B cell (primary cell): ENCODE results near the gene NDUFS7. TPM values are rescaled to one million over a fixed set of nuclear protein-coding genes. Genes with fewer than 3 reads are reported as not detected.

Source experiments
- ATAC-seq: fragments of 200-7000 bp; cut with Tn5 transposase; one replicate; pipeline ENCODE4 v1.10.0; 2021; ENCODE audit warnings: low read depth, mild to moderate bottlenecking, moderate number of reproducible peaks, moderate library complexity
- CTCF ChIA-PET: fragments of 350-600 bp; sonication (Branson Sonifier 250); formaldehyde crosslinking; loops from one replicate; lab custom pipeline; 2021; ENCODE audit warnings: antibody characterized with exemption, inconsistent platforms; lab: Charles Lee
- POLR2A ChIA-PET: fragments of 350-600 bp; sonication (Branson Sonifier 250); formaldehyde crosslinking; loops from one replicate; lab custom pipeline; 2021; ENCODE audit warnings: antibody characterized with exemption; lab: Charles Lee
- DNase-seq: peaks from one replicate; pipeline ENCODE4 v3.0.0; 2013
- H2AFZ ChIP-seq: 2 replicates; pipeline ENCODE4 v1.6.1; 2012; ENCODE audit warnings: mild to moderate bottlenecking, low read depth, low read length; ENCODE audit not compliant: insufficient read depth, poor library complexity, severe bottlenecking
- H3K27ac ChIP-seq, 2 donors: 1 replicate in 1 of 2; 2 replicates in 1 of 2; pipeline ENCODE4 v1.5.1; 2012 to 2013; ENCODE audit warnings: low read length in 2 of 2, mild to moderate bottlenecking in 2 of 2, moderate library complexity in 1 of 2
- H3K27me3 ChIP-seq, 4 experiments: fragments of 200-600 bp in 1 of 4; sonication (generic) in 1 of 4; replicated peaks in 1 of 4; 1 replicate in 2 of 4; 2 replicates in 2 of 4; pipeline versions ENCODE4 v1.6.1 to v1.7.0; 2013 to 2016; ENCODE audit warnings: low read length in 3 of 4, mild to moderate bottlenecking in 2 of 4, mixed read lengths in 1 of 4, moderate library complexity in 1 of 4; ENCODE audit not compliant: insufficient read depth in 4 of 4, control insufficient read depth in 3 of 4; ENCODE audit errors: control extremely low read depth in 1 of 4
- H3K36me3 ChIP-seq, 2 experiments: replicated peaks in 1 of 2; 1 replicate in 1 of 2; 2 replicates in 1 of 2; pipeline versions ENCODE4 v1.6.1 to v1.7.1; 2013; ENCODE audit warnings: low read length in 1 of 2; ENCODE audit not compliant: insufficient read depth in 2 of 2, control insufficient read depth in 1 of 2; ENCODE audit errors: control extremely low read depth in 1 of 2, extremely low read depth in 1 of 2
- H3K4me1 ChIP-seq, 2 donors: fragments of 200-600 bp in 1 of 2; sonication (generic) in 1 of 2; 1 replicate in 1 of 2; 2 replicates in 1 of 2; pipeline versions ENCODE4 v1.5.1 to v1.6.1; 2013 to 2017; ENCODE audit warnings: low read length in 2 of 2; ENCODE audit not compliant: control insufficient read depth in 2 of 2, insufficient read depth in 2 of 2
- H3K4me2 ChIP-seq: replicated peaks from 2 replicates; pipeline ENCODE3; 2012; ENCODE audit warnings: mild to moderate bottlenecking, low read depth, low read length; ENCODE audit not compliant: poor library complexity, severe bottlenecking
- H3K4me3 ChIP-seq, 5 experiments: fragments of 200-600 bp in 1 of 5; sonication (generic) in 1 of 5; 1 replicate in 3 of 5; 2 replicates in 2 of 5; pipeline versions ENCODE4 v1.5.1 to v1.7.0; 2011 to 2016; ENCODE audit warnings: low read length in 4 of 5, mild to moderate bottlenecking in 4 of 5, low read depth in 2 of 5, control low read depth in 1 of 5, moderate library complexity in 1 of 5; ENCODE audit not compliant: insufficient read depth in 1 of 5; ENCODE audit errors: control extremely low read depth in 1 of 5, extremely low read depth in 1 of 5
- H3K79me2 ChIP-seq: fragments of 200-600 bp; sonication (generic); one replicate; pipeline ENCODE4 v1.6.0; 2016; ENCODE audit warnings: low read length; ENCODE audit not compliant: control insufficient read depth, insufficient read depth
- H3K9ac ChIP-seq: fragments of 200-600 bp; sonication (generic); 2 replicates; pipeline ENCODE4 v1.6.1; 2017; ENCODE audit warnings: mild to moderate bottlenecking, low read length, moderate library complexity
- H3K9me3 ChIP-seq, 3 donors: one replicate each; pipeline versions ENCODE4 v1.6.1 to v1.7.1; 2013; ENCODE audit warnings: low read length in 2 of 3; ENCODE audit not compliant: control insufficient read depth in 2 of 3, insufficient read depth in 1 of 3; ENCODE audit errors: control extremely low read depth in 1 of 3
- H4K20me1 ChIP-seq: 2 replicates; pipeline ENCODE4 v1.6.0; 2012; ENCODE audit warnings: mild to moderate bottlenecking, low read length; ENCODE audit not compliant: insufficient read depth, control insufficient read depth, poor library complexity, severe bottlenecking
- H3K27ac Mint-ChIP-seq: one replicate; pipeline ENCODE4 v1.8.0; 2021; ENCODE audit warnings: mixed read lengths
- H3K27me3 Mint-ChIP-seq: one replicate; pipeline ENCODE4 v1.8.0; 2021; ENCODE audit warnings: mixed read lengths
- H3K4me1 Mint-ChIP-seq: one replicate; pipeline ENCODE4 v1.8.0; 2021; ENCODE audit warnings: mixed read lengths
- H3K4me3 Mint-ChIP-seq: one replicate; pipeline ENCODE4 v1.8.0; 2021; ENCODE audit warnings: mixed read lengths
- H3K9me3 Mint-ChIP-seq: one replicate; pipeline ENCODE4 v1.8.0; 2022; ENCODE audit warnings: mixed read lengths; ENCODE audit not compliant: insufficient read depth
- EZH2 ChIP-seq: IDR thresholded peaks from 2 replicates; pipeline ENCODE4 v1.6.1; 2012; ENCODE audit warnings: borderline replicate concordance, low read depth, mild to moderate bottlenecking, moderate library complexity, low read length; ENCODE audit not compliant: insufficient read depth, poor library complexity, severe bottlenecking
- WGBS: methylation state at CpG from one replicate; pipeline ENCODE4 v1.1.5; 2013; ENCODE audit warnings: missing lambda C conversion rate; ENCODE audit not compliant: insufficient coverage; 5-methylcytosine and 5-hydroxymethylcytosine counted together
- intact Hi-C: fragments of 100-400 bp; cut with micrococcal nuclease; formaldehyde crosslinking; loops from one replicate; pipeline ENCODE4 v1.10.0; 2022
- polyA plus RNA-seq: library from polyadenylated mRNA; depleted of rRNA; stranded (reverse); fragments of >200 nt; gene quantifications from 2 replicates; pipeline ENCODE4 v1.2.3, GENCODE V29; 2012
- total RNA-seq, 2 donors: library from RNA; stranded (reverse); fragments of 120-200 nt in 1 of 2; gene quantifications; 1 replicate in 1 of 2; 2 replicates in 1 of 2; pipeline versions ENCODE4 v1.2.3 to v1.2.4, GENCODE V29; 2013 to 2022
- TF ChIP-seq, protein P1 (sequence below): fragments of 200-600 bp; IDR thresholded peaks from one replicate; pipeline ENCODE4 v1.8.0; 2022; ENCODE audit warnings: antibody characterized with exemption, mild to moderate bottlenecking

NDUFS7 gene
- total and polyA plus RNA-seq, 2 donors (not counting 1 experiment from before 2014, with no cell fraction given): 58.8 to 141 TPM

GRCh38 chr19:1370579-1371361, 12.9 kb upstream of the NDUFS7 start:
- no peak overlapping the region for H3K4me3 Mint-ChIP-seq
- Histone ChIP-seq H3K9me3 (no peaks in the 10 kb centered on the region), H3K79me2 (no peaks in the 10 kb centered on the region), H3K36me3 (peaks cover 0 to 31% of the 10 kb centered on the region in 2 experiments), H4K20me1 (no peaks in the 10 kb centered on the region), H3K4me2 (no peak overlapping the region), H3K27ac (no peak overlapping the region), H3K27me3 (no peaks in the 10 kb centered on the region), H3K9ac (no peak overlapping the region), H3K4me1 (no peaks in the 10 kb centered on the region), H3K4me3 (no peak overlapping the region), H2AFZ (no peak overlapping the region)
- no peaks in the 10 kb centered on the region for H3K27me3 Mint-ChIP-seq
- POLR2A ChIA-PET: interaction anchor here (2.0 kb wide), 1 partner anchor 91 kb away, joined by 5 read pairs; no protein-coding TSS in a partner anchor
- no peaks in the 10 kb centered on the region for H3K9me3 Mint-ChIP-seq
- no peak for DNase-seq
- CTCF ChIA-PET: interaction anchor here (0.7 to 4.6 kb wide), 5 partner anchors 25 to 787 kb away, joined by 3 to 37 read pairs (median 26); no protein-coding TSS in a partner anchor
- intact Hi-C loops: loop anchor here (5.0 kb wide), 1 partner anchor 53 kb away; no protein-coding TSS in a partner anchor
- no peak for ATAC-seq
- TF ChIP-seq, protein P1, sequence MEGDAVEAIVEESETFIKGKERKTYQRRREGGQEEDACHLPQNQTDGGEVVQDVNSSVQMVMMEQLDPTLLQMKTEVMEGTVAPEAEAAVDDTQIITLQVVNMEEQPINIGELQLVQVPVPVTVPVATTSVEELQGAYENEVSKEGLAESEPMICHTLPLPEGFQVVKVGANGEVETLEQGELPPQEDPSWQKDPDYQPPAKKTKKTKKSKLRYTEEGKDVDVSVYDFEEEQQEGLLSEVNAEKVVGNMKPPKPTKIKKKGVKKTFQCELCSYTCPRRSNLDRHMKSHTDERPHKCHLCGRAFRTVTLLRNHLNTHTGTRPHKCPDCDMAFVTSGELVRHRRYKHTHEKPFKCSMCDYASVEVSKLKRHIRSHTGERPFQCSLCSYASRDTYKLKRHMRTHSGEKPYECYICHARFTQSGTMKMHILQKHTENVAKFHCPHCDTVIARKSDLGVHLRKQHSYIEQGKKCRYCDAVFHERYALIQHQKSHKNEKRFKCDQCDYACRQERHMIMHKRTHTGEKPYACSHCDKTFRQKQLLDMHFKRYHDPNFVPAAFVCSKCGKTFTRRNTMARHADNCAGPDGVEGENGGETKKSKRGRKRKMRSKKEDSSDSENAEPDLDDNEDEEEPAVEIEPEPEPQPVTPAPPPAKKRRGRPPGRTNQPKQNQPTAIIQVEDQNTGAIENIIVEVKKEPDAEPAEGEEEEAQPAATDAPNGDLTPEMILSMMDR: no peak
- no peak for TF ChIP-seq EZH2
- H3K4me1 Mint-ChIP-seq: no peaks in the 10 kb centered on the region
- WGBS: 96% methylated on average over 48 of the region's 52 CpGs
- no peak overlapping the region for H3K27ac Mint-ChIP-seq

DNA sequence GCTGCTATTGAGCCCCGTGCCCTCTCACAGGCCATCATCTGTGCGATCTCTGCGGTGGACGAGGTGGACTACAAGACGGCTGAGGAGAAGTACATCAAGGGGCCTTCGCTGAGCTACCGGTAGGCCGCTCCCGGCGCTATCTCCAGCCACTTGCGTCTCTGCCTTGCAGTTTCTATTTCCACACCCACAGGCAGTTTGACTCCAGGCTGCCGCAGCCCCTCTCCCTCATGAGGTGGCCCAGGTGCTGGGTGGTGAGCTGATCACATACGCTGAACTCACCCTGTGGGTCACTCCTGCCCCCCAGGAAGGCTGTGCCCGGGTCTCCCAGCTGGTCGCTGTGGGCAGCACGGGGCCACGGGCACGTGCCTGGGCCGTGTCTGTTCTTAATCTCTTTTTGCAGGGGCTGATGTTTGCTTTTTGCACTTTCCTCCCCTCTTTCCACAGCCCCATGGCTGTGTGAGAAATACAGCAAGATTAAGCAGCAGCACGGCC, 10.6 kb upstream of the NDUFS7 start:
- Mint-ChIP-seq H3K27ac (no peak overlapping the region), H3K4me3 (no peak overlapping the region), H3K27me3 (no peaks in the 10 kb centered on the region), H3K4me1 (no peaks in the 10 kb centered on the region), H3K9me3 (no peaks in the 10 kb centered on the region)
- no peaks in the 10 kb centered on the region for H3K9me3 ChIP-seq
- H3K79me2 ChIP-seq: no peaks in the 10 kb centered on the region
- TF ChIP-seq EZH2: no peak
- TF ChIP-seq, protein P1: no peak
- 100% methylated on average over 20 of the region's 20 CpGs for WGBS
- H3K27ac ChIP-seq: no peak overlapping the region
- H3K4me1 ChIP-seq: no peaks in the 10 kb centered on the region
- no peak overlapping the region for H3K9ac ChIP-seq
- ChIA-PET CTCF (interaction anchor here (0.6 to 4.6 kb wide), 7 partner anchors 9 to 128 kb away, joined by 3 to 37 read pairs (median 9); partner anchors contain the start of gene NDUFS7), POLR2A (interaction anchor here (0.7 to 2.0 kb wide), 2 partner anchors 42 to 93 kb away, joined by 4 to 5 read pairs; no protein-coding TSS in a partner anchor)
- DNase-seq (no peak), ATAC-seq (no peak)
- H3K27me3 ChIP-seq: no peaks in the 10 kb centered on the region
- peaks cover 0 to 27% of the 10 kb centered on the region in 2 experiments for H3K36me3 ChIP-seq
- no peak overlapping the region for H2AFZ ChIP-seq
- no peak overlapping the region for H3K4me2 ChIP-seq
- H4K20me1 ChIP-seq: no peaks in the 10 kb centered on the region
- no peak overlapping the region for H3K4me3 ChIP-seq
- intact Hi-C loops: loop anchor here (5.0 kb wide), 1 partner anchor 56 kb away; no protein-coding TSS in a partner anchor
